Ovary (tissue), 3 donors: ENCODE measurements around the gene MCTP1.

Experiments
- CTCF ChIP-seq, 3 donors: fragments of 450-650 bp in 2 of 3; fragments of 200-600 bp in 1 of 3; IDR thresholded peaks; one replicate each; pipeline versions ENCODE4 v1.5.1 to v1.8.0; 2016 to 2022; ENCODE audit warnings: antibody characterized with exemption in 3 of 3, mild to moderate bottlenecking in 1 of 3
- EP300 ChIP-seq: sonication (generic); formaldehyde crosslinking; IDR thresholded peaks from one replicate; pipeline ENCODE4 v1.6.1; 2017; ENCODE audit warnings: antibody characterized with exemption
- POLR2A ChIP-seq: fragments of 450-650 bp; IDR thresholded peaks from one replicate; pipeline ENCODE4 v1.6.1; 2017; ENCODE audit warnings: antibody characterized with exemption, mild to moderate bottlenecking, moderate library complexity
- donor health status: DM: no; HTN: no; CAD: no.

GRCh38 chr5:95283761-95284571, 928 bp downstream of the MCTP1 start:
- TF ChIP-seq CTCF (IDR thresholded peaks at IDR 0.05): no peak
- no peak for TF ChIP-seq POLR2A
- TF ChIP-seq EP300: no peak
